ENCODE measurements around the gene TOR1AIP2. TPM values are rescaled to one million over a fixed set of nuclear protein-coding genes. Genes with fewer than 3 reads are reported as not detected.

Gene TOR1AIP2
- total RNA-seq, 4 donors from 2014 or later, result 51.1 to 69.8 (median 61.0) TPM

DNA sequence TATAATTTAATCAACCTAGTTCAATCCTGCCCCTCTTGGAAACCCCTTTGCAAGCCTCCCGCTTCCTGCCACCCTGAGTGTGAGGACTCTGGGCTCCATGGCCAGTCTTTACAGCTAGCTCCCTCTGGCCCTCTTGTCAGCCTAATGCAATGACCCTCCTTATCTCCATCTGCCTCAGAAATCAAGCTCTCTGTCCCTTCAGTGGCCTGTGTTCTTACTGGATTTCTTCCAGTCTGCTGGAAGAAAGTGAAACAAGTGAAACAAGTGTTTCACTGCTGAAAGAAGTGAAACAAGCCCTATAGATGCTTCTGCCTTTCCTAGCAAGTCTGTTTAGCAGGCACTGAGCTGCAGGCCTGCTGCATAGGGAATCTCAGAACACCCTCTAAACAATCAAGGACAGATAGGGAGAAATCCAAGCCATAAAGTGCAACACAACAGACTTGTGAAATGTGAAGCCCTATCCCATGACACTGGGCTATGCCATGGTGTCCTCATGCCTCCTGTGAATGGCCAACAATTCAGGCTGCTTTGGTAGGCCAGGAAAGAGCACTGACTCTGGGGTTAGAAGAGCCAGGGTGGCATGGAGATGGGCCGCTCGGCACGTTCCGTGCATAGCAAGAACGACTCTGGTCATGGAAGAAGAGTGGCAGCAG lies 78.6 kb downstream of the TOR1AIP2 start:
- Histone ChIP-seq H3K4me3 (no peak overlapping the region), H3K4me1 (no peaks in the 10 kb centered on the region), H3K36me3 (no peaks in the 10 kb centered on the region), H3K9me3 (no peaks in the 10 kb centered on the region), H3K27me3 (no peaks in the 10 kb centered on the region), H3K27ac (no peak overlapping the region)
- no peak for DNase-seq
- WGBS, 2 donors, result 90 to 92% methylated on average over 6 of the region's 6 CpGs
- intact Hi-C loops (cut with DNase I), result no loop called here
- TF ChIP-seq POLR2A (IDR thresholded peaks at IDR 0.05), result no peak
- TF ChIP-seq, protein P1, sequence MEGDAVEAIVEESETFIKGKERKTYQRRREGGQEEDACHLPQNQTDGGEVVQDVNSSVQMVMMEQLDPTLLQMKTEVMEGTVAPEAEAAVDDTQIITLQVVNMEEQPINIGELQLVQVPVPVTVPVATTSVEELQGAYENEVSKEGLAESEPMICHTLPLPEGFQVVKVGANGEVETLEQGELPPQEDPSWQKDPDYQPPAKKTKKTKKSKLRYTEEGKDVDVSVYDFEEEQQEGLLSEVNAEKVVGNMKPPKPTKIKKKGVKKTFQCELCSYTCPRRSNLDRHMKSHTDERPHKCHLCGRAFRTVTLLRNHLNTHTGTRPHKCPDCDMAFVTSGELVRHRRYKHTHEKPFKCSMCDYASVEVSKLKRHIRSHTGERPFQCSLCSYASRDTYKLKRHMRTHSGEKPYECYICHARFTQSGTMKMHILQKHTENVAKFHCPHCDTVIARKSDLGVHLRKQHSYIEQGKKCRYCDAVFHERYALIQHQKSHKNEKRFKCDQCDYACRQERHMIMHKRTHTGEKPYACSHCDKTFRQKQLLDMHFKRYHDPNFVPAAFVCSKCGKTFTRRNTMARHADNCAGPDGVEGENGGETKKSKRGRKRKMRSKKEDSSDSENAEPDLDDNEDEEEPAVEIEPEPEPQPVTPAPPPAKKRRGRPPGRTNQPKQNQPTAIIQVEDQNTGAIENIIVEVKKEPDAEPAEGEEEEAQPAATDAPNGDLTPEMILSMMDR (IDR thresholded peaks at IDR 0.05), result no peak

GRCh38 chr1:179798213-179798863 lies 79.3 kb downstream of the TOR1AIP2 start:
- TF ChIP-seq, protein P1 (IDR thresholded peaks at IDR 0.05), result no peak
- no peaks in the 10 kb centered on the region for H3K4me1 ChIP-seq
- 77 to 88% methylated on average over 8 of the region's 10 CpGs for WGBS, 2 donors
- H3K27ac ChIP-seq, result no peak overlapping the region
- H3K36me3 ChIP-seq, result no peaks in the 10 kb centered on the region
- no peaks in the 10 kb centered on the region for H3K9me3 ChIP-seq
- H3K27me3 ChIP-seq, result no peaks in the 10 kb centered on the region
- DNase-seq, result no peak
- H3K4me3 ChIP-seq, result no peak overlapping the region
- intact Hi-C loops (cut with DNase I), result no loop called here

GRCh38 chr1:179794669-179795068 lies 82.9 kb downstream of the TOR1AIP2 start:
- H3K27ac ChIP-seq, result no peak overlapping the region
- H3K36me3 ChIP-seq, result no peaks in the 10 kb centered on the region
- 38 to 39% methylated on average over 4 of the region's 4 CpGs for WGBS, 2 donors
- H3K4me3 ChIP-seq, result no peak overlapping the region
- intact Hi-C loops (cut with DNase I), result no loop called here
- DNase-seq, result no peak
- TF ChIP-seq, protein P1 (IDR thresholded peaks at IDR 0.05), result no peak
- no peak for TF ChIP-seq POLR2A (IDR thresholded peaks at IDR 0.05)
- H3K27me3 ChIP-seq, result no peaks in the 10 kb centered on the region
- H3K4me1 ChIP-seq, result no peaks in the 10 kb centered on the region
- no peaks in the 10 kb centered on the region for H3K9me3 ChIP-seq

DNA sequence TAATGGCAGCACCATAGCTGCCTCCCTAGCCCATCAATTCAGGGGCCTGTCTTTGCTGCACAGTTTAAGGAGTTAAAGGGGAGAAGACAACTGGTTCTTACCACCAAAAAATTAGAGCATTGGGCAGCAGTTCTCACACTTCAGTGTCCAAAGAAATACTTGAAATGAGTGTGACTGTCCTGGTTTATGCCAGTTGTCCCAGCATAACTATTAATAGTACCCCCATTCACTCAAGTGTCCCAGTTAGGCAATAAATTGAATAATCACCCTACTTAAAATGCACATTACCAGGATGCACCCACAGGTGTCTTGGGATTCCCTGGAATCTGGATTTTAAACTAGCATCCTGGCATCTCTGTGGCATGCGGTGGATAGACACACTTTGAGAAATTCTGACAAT lies 83.5 kb downstream of the TOR1AIP2 start:
- no peaks in the 10 kb centered on the region for H3K27me3 ChIP-seq
- TF ChIP-seq, protein P1 (IDR thresholded peaks at IDR 0.05), result no peak
- TF ChIP-seq POLR2A (IDR thresholded peaks at IDR 0.05), result no peak
- intact Hi-C loops (cut with DNase I), result no loop called here

DNA sequence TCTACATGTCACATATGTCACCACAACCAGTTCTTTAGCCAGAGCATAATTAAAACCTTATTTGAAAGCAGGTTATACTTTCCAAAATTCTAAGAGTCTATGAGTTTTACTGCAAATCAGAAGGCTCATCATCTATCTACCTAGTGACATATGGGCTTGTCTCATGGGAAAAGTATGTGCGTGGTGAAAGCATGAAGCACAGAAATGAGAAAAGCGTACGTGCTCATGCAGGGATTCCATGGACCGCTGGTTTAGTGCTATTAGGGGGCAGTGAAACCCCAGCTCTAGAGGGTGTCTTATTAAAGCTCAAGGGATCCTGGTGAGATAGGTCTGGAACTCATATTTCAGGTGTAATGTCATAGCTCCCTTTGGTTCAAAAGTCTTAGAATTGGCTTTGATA lies 84.3 kb downstream of the TOR1AIP2 start:
- Histone ChIP-seq H3K9me3 (no peaks in the 10 kb centered on the region), H3K4me1 (no peaks in the 10 kb centered on the region), H3K27me3 (no peaks in the 10 kb centered on the region), H3K27ac (no peak overlapping the region), H3K36me3 (no peaks in the 10 kb centered on the region), H3K4me3 (no peak overlapping the region)
- intact Hi-C loops (cut with DNase I), result no loop called here
- DNase-seq, result no peak
- 89 to 90% methylated on average over 4 of the region's 4 CpGs for WGBS, 2 donors
- TF ChIP-seq, protein P1 (IDR thresholded peaks at IDR 0.05), result no peak
- no peak for TF ChIP-seq POLR2A (IDR thresholded peaks at IDR 0.05)

More for the DNA sequence above, 83.5 kb downstream of the TOR1AIP2 start:
- no peak overlapping the region for H3K27ac ChIP-seq
- no peaks in the 10 kb centered on the region for H3K36me3 ChIP-seq
- no peak overlapping the region for H3K4me3 ChIP-seq
- DNase-seq, result no peak
- no peaks in the 10 kb centered on the region for H3K9me3 ChIP-seq
- no peaks in the 10 kb centered on the region for H3K4me1 ChIP-seq
- 85 to 94% methylated on average over 1 of the region's 1 CpG for WGBS, 2 donors
